Colonic mucosa (tissue), 4 donors: ENCODE results near the gene PIRT. TPM values are rescaled to one million over a fixed set of nuclear protein-coding genes. Genes with fewer than 3 reads are reported as not detected.

ENCODE experiments used
- DNase-seq: peaks from one replicate; pipeline ENCODE4 v3.0.0-alpha.2; 2020
- H3K27ac ChIP-seq: fragments of 200-600 bp; one replicate; pipeline ENCODE4 v1.8.0; 2021
- H3K27me3 ChIP-seq: fragments of 200-600 bp; one replicate; pipeline ENCODE4 v1.8.0; 2021
- H3K36me3 ChIP-seq: fragments of 200-600 bp; one replicate; pipeline ENCODE4 v1.8.0; 2021
- H3K4me1 ChIP-seq: fragments of 200-600 bp; one replicate; pipeline ENCODE4 v1.8.0; 2021; ENCODE audit warnings: mild to moderate bottlenecking
- H3K4me3 ChIP-seq: fragments of 200-600 bp; one replicate; pipeline ENCODE4 v1.8.0; 2021
- H3K9ac ChIP-seq, 2 donors: one replicate each; pipeline ENCODE4 v1.7.0; 2013; ENCODE audit warnings: control low read depth in 2 of 2, low read depth in 2 of 2, low read length in 2 of 2
- H3K9me3 ChIP-seq: fragments of 200-600 bp; one replicate; pipeline ENCODE4 v1.8.0; 2021
- CTCF ChIP-seq: fragments of 200-600 bp; IDR thresholded peaks from one replicate; pipeline ENCODE4 v1.8.0; 2022; ENCODE audit warnings: antibody characterized with exemption, mild to moderate bottlenecking
- intact Hi-C: fragments of 100-400 bp; cut with DNase I; formaldehyde crosslinking; loops from one replicate; pipeline ENCODE4 v1.14.1; 2022
- total RNA-seq, 2 donors: library from RNA; stranded (reverse); fragmentation: NEBNext Ultra II Directional in 1 of 2; extraction: Animal tissue kit (Norgen Biotek cat#: 25700) in 1 of 2; gene quantifications; one replicate each; pipeline ENCODE4 v1.2.1, GENCODE V29; 2021
- donor health status: healthy.
- donor health status: DM: no; HTN: no; CAD: no.
- donor health status: DM: no; HTN: no; CAD: no.

PIRT gene
- total RNA-seq, 2 donors from 2014 or later = 0.40 to 1.5 TPM

DNA sequence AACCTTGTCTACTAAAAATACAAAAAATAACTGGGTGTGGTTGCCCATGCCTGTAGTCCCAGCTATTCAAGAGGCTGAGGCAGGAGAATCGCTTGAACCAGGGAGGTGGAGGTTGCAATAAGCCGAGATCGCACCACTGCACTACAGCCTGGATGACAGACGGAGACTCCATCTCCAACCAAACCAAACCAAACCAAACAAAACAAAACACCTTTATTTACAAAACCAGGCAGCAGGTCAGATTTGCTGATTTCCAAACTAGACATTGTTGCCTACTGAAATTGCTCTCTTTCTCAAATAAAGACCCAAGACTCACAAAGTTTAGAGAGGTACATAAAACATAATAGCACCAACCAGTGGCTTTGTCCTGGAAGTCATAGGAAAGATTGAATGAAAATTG, 28.3 kb downstream of the PIRT start:
- Histone ChIP-seq H3K4me3 (no peak overlapping the region), H3K27ac (no peak overlapping the region)
- no peak for TF ChIP-seq CTCF

DNA sequence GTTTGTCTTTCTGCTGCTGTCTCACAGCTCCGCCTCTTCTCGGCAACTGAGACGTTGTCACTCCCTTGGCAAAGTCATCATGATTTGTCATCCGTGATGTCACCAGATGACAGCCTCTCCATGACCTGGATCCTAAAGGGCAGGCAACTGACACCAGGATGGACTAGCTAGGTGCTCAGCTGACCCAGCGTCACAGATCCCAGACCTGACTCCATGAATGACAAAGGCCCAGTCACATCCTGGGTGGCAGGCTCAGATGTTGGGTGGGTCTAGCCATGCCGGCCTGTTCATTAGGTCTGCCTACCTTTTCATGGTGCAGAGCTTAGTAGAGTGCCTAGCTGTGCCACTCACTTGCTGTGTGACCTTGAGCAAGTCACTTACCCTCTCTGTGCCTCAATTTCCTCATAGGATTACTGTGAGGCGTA, 30.2 kb downstream of the PIRT start:
- no peak overlapping the region for H3K27ac ChIP-seq
- H3K9me3 ChIP-seq = no peaks in the 10 kb centered on the region
- DNase-seq = no peak
- no peak for TF ChIP-seq CTCF
- intact Hi-C loops = no loop called here
- H3K4me3 ChIP-seq = no peak overlapping the region
- no peaks in the 10 kb centered on the region for H3K4me1 ChIP-seq
- H3K36me3 ChIP-seq = no peaks in the 10 kb centered on the region
- no peak overlapping the region for H3K9ac ChIP-seq
- no peaks in the 10 kb centered on the region for H3K27me3 ChIP-seq

More for the DNA sequence above, 28.3 kb downstream of the PIRT start:
- Histone ChIP-seq H3K9me3 (no peaks in the 10 kb centered on the region), H3K27me3 (no peaks in the 10 kb centered on the region), H3K9ac (no peak overlapping the region), H3K36me3 (no peaks in the 10 kb centered on the region), H3K4me1 (peaks cover 6% of the 10 kb centered on the region)
- DNase-seq = no peak
- intact Hi-C loops = no loop called here

GRCh38 chr17:10806545-10807262, 31.2 kb downstream of the PIRT start:
- Histone ChIP-seq H3K4me3 (no peak overlapping the region), H3K27ac (no peak overlapping the region), H3K27me3 (no peaks in the 10 kb centered on the region), H3K4me1 (no peaks in the 10 kb centered on the region), H3K9ac (no peak overlapping the region), H3K9me3 (no peaks in the 10 kb centered on the region), H3K36me3 (no peaks in the 10 kb centered on the region)
- no peak for TF ChIP-seq CTCF
- no peak for DNase-seq
- intact Hi-C loops = no loop called here

DNA sequence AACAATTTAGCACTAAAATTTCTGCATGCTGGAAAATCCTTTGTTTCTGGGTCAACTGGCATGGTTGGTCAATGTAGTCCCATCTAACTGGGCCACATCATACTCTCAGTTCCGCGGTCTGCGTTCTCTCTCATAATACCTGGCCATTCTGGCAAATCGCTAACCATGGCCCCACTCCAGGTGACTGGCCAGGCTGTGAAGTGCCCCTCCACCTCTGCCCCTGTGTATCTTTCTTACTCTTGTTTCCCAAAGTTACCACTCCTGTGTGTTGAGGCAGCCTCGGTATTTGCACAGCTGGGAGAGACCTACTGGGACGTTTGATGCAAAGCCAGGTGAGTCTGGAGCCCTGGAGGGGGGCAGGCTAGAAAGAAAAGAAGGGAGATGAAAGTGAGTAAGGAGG, 32.0 kb downstream of the PIRT start:
- TF ChIP-seq CTCF = no peak
- intact Hi-C loops = no loop called here
- no peak for DNase-seq
- Histone ChIP-seq H3K27ac (no peak overlapping the region), H3K36me3 (no peaks in the 10 kb centered on the region), H3K27me3 (no peaks in the 10 kb centered on the region), H3K4me1 (no peaks in the 10 kb centered on the region), H3K9me3 (no peaks in the 10 kb centered on the region), H3K9ac (no peak overlapping the region), H3K4me3 (no peak overlapping the region)

DNA sequence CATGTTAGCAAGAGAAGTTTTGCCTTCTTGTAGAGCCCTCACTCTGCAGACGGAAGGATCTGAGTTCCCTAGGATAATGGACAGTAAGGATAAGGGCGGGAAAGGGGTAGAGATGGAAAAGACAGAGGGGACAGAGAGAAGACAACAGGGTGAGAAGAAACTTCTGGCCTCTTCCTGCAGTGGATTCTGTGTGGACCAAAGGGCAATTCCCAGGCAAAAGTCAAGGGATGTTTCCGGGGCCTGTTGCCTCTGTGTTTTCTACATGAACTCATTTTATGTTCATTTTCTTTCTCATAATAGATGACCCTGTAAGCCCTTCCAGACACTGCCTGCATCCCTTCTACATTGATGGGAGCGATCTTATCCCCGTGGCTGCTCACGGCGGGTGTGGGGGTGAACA, 33.3 kb downstream of the PIRT start:
- Histone ChIP-seq H3K4me3 (peak overlapping the region; percentile 53), H3K9me3 (no peaks in the 10 kb centered on the region), H3K4me1 (no peaks in the 10 kb centered on the region), H3K27ac (peak overlapping the region; percentile 95), H3K9ac (peak overlapping the region in 1 of 2 donors; percentile 100), H3K36me3 (no peaks in the 10 kb centered on the region), H3K27me3 (no peaks in the 10 kb centered on the region)
- no peak for TF ChIP-seq CTCF
- DNase-seq = no peak
- intact Hi-C loops = no loop called here
